Measurements from ENCODE around the gene FRMD4A. TPM values are rescaled to one million over a fixed set of nuclear protein-coding genes. Genes with fewer than 3 reads are reported as not detected.

The FRMD4A gene
- polyA plus RNA-seq, 1 of the 3 experiments (the other 2 are of a cell fraction), result 37.7 TPM

DNA sequence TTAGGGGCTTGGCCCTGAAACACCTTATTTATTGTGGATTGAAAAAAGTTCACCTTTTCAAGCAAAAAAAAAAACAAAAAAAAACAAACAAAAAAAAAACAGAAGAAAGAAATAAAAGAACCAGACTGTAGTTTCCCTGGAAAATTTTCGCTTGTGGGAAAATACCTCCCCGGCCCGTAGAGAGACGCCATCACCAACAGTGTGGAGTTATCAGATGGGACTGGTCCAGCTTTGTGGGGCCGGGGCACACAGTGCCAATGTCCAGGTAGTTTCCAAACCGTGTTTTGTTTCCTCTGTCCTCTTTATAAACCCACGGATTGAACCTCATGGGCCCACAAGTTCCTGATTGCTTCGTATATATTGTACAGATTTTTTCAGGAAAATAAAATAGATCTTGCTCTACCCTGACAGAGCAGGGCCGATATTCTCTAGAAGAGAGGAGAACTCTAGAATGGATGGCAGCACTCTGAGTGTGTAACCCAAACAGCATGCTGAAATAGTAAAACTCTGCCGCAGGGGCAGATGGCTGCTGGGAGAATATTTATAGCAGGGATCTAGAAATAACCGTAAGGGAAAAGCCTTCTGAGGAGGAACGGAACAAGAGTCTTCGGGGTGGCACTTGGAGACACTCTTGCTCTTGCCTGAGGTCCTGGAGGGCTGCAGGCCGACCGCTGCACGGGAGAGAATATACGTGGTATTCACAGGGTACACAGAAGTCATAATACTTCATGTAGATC lies 241.0 kb downstream of the FRMD4A start:
- Histone ChIP-seq H3K4me1 (ENCODE audit: control insufficient read depth in 1 of 2, insufficient read depth in 2 of 2, low read depth in 1 of 2, low read length in 1 of 2) (peaks cover 0 to 37% of the 10 kb centered on the region in 2 experiments; a peak in 2 of 4 replicates), H3K27ac (ENCODE audit: low read depth in 2 of 2, low read length in 1 of 2) (no peak overlapping the region), H3F3A (replicated peaks; ENCODE audit: insufficient read depth) (peaks cover 7% of the 10 kb centered on the region), H4K20me1 (ENCODE audit: insufficient read depth) (no peaks in the 10 kb centered on the region), H3K36me3 (replicated peaks in 1 of 2; ENCODE audit: control insufficient read depth in 1 of 2, insufficient read depth in 2 of 2, low read length in 1 of 2) (no peaks in the 10 kb centered on the region), H3K9ac (no peak overlapping the region), H3K4me3 (ENCODE audit: low read depth in 2 of 2, low read length in 1 of 2) (no peak overlapping the region), H3K79me2 (ENCODE audit: insufficient read depth) (no peaks in the 10 kb centered on the region), H3K9me2 (no peaks in the 10 kb centered on the region), H3K9me3 (no peaks in the 10 kb centered on the region), H3K4me2 (no peak overlapping the region), H2AFZ (ENCODE audit: low read depth) (no peak overlapping the region), H3K27me3 (ENCODE audit: insufficient read depth) (no peaks in the 10 kb centered on the region)
- ChIA-PET POLR2A (no interaction called here), CTCF (interaction anchor here (5.1 kb wide), 1 partner anchor 301 kb away, joined by 66 read pairs; no protein-coding TSS in a partner anchor)
- DNase-seq, result no peak
- TF ChIP-seq YY1 (IDR thresholded peaks at IDR 0.05; ENCODE audit: low read depth), result no peak
- WGBS (ENCODE audit: low lambda C conversion rate), result 89% methylated on average over 17 of the region's 17 CpGs

DNA sequence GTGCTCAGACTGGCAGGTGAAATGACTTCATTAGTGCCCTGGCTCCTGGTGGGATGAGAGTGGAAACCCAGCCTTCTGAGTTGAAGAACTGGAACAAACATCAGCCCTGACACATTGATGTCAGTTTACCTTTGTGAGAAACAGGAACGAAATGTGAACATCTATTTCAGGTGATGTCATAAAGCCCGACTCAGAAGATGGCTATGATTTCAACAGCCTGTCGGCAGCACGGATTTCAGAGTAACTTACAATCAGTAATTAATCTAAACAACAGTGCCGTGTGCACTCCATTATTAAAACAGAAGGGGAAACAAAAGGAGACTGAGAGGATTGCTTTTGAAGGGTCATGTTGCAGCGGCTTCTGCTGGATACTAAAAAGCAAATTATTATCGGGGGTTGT lies 243.2 kb downstream of the FRMD4A start:
- ChIA-PET CTCF (interaction anchor here (0.5 kb wide), 1 partner anchor 56 kb away, joined by 3 read pairs; no protein-coding TSS in a partner anchor), POLR2A (no interaction called here)
- DNase-seq, result no peak
- no peaks in the 10 kb centered on the region for H3K36me3 ChIP-seq (replicated peaks in 1 of 2; ENCODE audit: control insufficient read depth in 1 of 2, insufficient read depth in 2 of 2, low read length in 1 of 2)
- peaks cover 0 to 31% of the 10 kb centered on the region in 2 experiments; a peak in 2 of 4 replicates for H3K4me1 ChIP-seq (ENCODE audit: control insufficient read depth in 1 of 2, insufficient read depth in 2 of 2, low read depth in 1 of 2, low read length in 1 of 2)
- whole genome bisulfite sequencing (ENCODE audit: low lambda C conversion rate), result 70% methylated on average over 7 of the region's 7 CpGs
- no peaks in the 10 kb centered on the region for H4K20me1 ChIP-seq (ENCODE audit: insufficient read depth)
- H3K4me2 ChIP-seq, result no peak overlapping the region
- peaks cover 7% of the 10 kb centered on the region for H3F3A ChIP-seq (replicated peaks; ENCODE audit: insufficient read depth)
- TF ChIP-seq, protein P1, sequence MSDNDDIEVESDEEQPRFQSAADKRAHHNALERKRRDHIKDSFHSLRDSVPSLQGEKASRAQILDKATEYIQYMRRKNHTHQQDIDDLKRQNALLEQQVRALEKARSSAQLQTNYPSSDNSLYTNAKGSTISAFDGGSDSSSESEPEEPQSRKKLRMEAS (IDR thresholded peaks at IDR 0.05; ENCODE audit: low read depth), result no peak
- TF ChIP-seq EP300 (IDR thresholded peaks at IDR 0.05; ENCODE audit: borderline replicate concordance in 1 of 2, low read depth in 1 of 2, low read length in 1 of 2) (no peak), RAD21 (IDR thresholded peaks at IDR 0.05; ENCODE audit: low read length) (no peak), MEF2A (IDR thresholded peaks at IDR 0.05; ENCODE audit: borderline replicate concordance, low read depth) (no peak), POLR2AphosphoS5 (IDR thresholded peaks at IDR 0.05; ENCODE audit: low read depth, low read length) (no peak)
- H3K9me3 ChIP-seq, result no peaks in the 10 kb centered on the region
- no peaks in the 10 kb centered on the region for H3K79me2 ChIP-seq (ENCODE audit: insufficient read depth)
- H3K4me3 ChIP-seq (ENCODE audit: low read depth in 2 of 2, low read length in 1 of 2), result no peak overlapping the region
- no peak overlapping the region for H3K27ac ChIP-seq (ENCODE audit: low read depth in 2 of 2, low read length in 1 of 2)
- no peak overlapping the region for H2AFZ ChIP-seq (ENCODE audit: low read depth)
- H3K9ac ChIP-seq, result no peak overlapping the region
- no peaks in the 10 kb centered on the region for H3K27me3 ChIP-seq (ENCODE audit: insufficient read depth)
- H3K9me2 ChIP-seq, result no peaks in the 10 kb centered on the region

DNA sequence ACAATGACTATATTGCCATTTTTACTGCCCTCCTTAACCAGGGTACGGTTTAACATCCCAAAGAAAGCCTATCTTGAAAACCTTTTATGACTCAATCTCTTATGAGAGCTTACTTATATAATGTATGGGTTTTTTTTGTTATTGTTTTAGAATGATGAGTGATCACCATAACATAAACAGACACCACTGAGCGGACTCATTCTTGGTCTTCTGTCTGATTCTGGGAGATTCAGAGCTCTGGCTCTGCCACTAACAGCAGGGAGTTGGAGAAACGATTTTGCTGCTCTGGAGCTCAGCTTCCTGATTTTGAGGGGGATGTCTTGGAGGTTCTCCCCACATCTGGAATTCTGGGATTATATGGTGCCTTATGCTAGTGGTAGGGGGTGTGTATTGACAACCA lies 244.1 kb downstream of the FRMD4A start:
- Histone ChIP-seq H3K27ac (ENCODE audit: low read depth in 2 of 2, low read length in 1 of 2) (peak overlapping the region; percentile 12 to 48; a peak in 3 of 4 replicates), H3F3A (replicated peaks; ENCODE audit: insufficient read depth) (peaks cover 7% of the 10 kb centered on the region)

More for the DNA sequence above, 244.1 kb downstream of the FRMD4A start:
- POLR2A ChIA-PET, result interaction anchor here (0.9 kb wide), 1 partner anchor 70 kb away, joined by 3 read pairs; no protein-coding TSS in a partner anchor
- Histone ChIP-seq H2AFZ (ENCODE audit: low read depth) (no peak overlapping the region), H3K9me2 (no peaks in the 10 kb centered on the region), H4K20me1 (ENCODE audit: insufficient read depth) (no peaks in the 10 kb centered on the region), H3K79me2 (ENCODE audit: insufficient read depth) (no peaks in the 10 kb centered on the region), H3K36me3 (replicated peaks in 1 of 2; ENCODE audit: control insufficient read depth in 1 of 2, insufficient read depth in 2 of 2, low read length in 1 of 2) (no peaks in the 10 kb centered on the region), H3K4me2 (no peak overlapping the region), H3K9ac (no peak overlapping the region), H3K4me1 (ENCODE audit: control insufficient read depth in 1 of 2, insufficient read depth in 2 of 2, low read depth in 1 of 2, low read length in 1 of 2) (peaks cover 0 to 31% of the 10 kb centered on the region in 2 experiments; a peak in 2 of 4 replicates), H3K4me3 (ENCODE audit: low read depth in 2 of 2, low read length in 1 of 2) (no peak overlapping the region), H3K9me3 (no peaks in the 10 kb centered on the region), H3K27me3 (ENCODE audit: insufficient read depth) (no peaks in the 10 kb centered on the region)
- CTCF ChIA-PET, result interaction anchor here (1.1 kb wide), 1 partner anchor 298 kb away, joined by 3 read pairs; no protein-coding TSS in a partner anchor
- DNase-seq, result no peak
- WGBS (ENCODE audit: low lambda C conversion rate), result 45% methylated on average over 3 of the region's 3 CpGs
- TF ChIP-seq, protein P1 (IDR thresholded peaks at IDR 0.05; ENCODE audit: low read depth), result no peak
- 0 out of 4 replicates have a peak, but pooled peaks of 1 of the 2 experiments have one; percentile 5 for TF ChIP-seq EP300 (IDR thresholded peaks at IDR 0.05; ENCODE audit: borderline replicate concordance in 1 of 2, low read depth in 1 of 2, low read length in 1 of 2)
